ENCODE results near the gene PTPRM. TPM values are rescaled to one million over a fixed set of nuclear protein-coding genes. Genes with fewer than 3 reads are reported as not detected.

The PTPRM gene
- total RNA-seq, 1 donor from 2014 or later: 13.9 TPM

DNA sequence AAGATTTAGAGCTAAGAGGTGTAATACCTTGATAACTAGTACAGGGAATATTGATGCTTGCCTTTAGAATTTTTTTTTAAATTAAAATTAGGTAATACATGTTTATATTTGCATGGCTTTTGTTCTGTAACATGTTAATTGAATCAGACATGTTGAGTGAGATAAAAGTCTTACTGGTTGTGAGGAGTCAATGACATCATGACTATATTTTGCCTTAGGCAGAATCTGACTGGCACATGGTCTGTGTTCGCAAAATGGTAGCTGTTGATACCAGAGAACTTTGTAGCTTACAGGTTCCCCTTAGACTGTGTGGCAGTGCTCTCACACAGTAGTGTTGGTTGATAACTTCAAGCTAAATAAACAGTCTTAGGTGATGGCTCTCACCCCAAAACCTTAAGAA, 199.7 kb downstream of the PTPRM start:
- H3K27ac Mint-ChIP-seq: no peak overlapping the region
- no peak for DNase-seq (ENCODE audit: low spot score)
- H3K36me3 Mint-ChIP-seq: peaks cover 2% of the 10 kb centered on the region
- peaks cover 11% of the 10 kb centered on the region for H3K4me1 ChIP-seq
- peaks cover 4% of the 10 kb centered on the region for H3F3A ChIP-seq (ENCODE audit: low read depth)
- H3K4me3 Mint-ChIP-seq: no peak overlapping the region
- no peaks in the 10 kb centered on the region for H3K27me3 ChIP-seq
- no peak for TF ChIP-seq EZH2 (IDR thresholded peaks at IDR 0.05)
- TF ChIP-seq, protein P1, sequence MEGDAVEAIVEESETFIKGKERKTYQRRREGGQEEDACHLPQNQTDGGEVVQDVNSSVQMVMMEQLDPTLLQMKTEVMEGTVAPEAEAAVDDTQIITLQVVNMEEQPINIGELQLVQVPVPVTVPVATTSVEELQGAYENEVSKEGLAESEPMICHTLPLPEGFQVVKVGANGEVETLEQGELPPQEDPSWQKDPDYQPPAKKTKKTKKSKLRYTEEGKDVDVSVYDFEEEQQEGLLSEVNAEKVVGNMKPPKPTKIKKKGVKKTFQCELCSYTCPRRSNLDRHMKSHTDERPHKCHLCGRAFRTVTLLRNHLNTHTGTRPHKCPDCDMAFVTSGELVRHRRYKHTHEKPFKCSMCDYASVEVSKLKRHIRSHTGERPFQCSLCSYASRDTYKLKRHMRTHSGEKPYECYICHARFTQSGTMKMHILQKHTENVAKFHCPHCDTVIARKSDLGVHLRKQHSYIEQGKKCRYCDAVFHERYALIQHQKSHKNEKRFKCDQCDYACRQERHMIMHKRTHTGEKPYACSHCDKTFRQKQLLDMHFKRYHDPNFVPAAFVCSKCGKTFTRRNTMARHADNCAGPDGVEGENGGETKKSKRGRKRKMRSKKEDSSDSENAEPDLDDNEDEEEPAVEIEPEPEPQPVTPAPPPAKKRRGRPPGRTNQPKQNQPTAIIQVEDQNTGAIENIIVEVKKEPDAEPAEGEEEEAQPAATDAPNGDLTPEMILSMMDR (IDR thresholded peaks at IDR 0.05): no peak
- no peak for TF ChIP-seq EZH2phosphoT487 (IDR thresholded peaks at IDR 0.05)
- H3K9me3 ChIP-seq (ENCODE audit: low read depth): no peaks in the 10 kb centered on the region
- H3K9me3 Mint-ChIP-seq: no peaks in the 10 kb centered on the region
- H4K20me1 ChIP-seq (ENCODE audit: low read depth): no peaks in the 10 kb centered on the region
- no peaks in the 10 kb centered on the region for H3K36me3 ChIP-seq
- no peak overlapping the region for H3K9ac ChIP-seq
- peaks cover 13% of the 10 kb centered on the region for H3K4me1 Mint-ChIP-seq
- H3K4me3 ChIP-seq: no peak overlapping the region
- H3K27ac ChIP-seq: no peak overlapping the region
- no peaks in the 10 kb centered on the region for H3K79me2 ChIP-seq (ENCODE audit: low read depth)
- no peak overlapping the region for H2AFZ ChIP-seq (replicated peaks)
- no peak overlapping the region for H3K4me2 ChIP-seq
- no peaks in the 10 kb centered on the region for H3K27me3 Mint-ChIP-seq (ENCODE audit: insufficient read depth, low read depth)

DNA sequence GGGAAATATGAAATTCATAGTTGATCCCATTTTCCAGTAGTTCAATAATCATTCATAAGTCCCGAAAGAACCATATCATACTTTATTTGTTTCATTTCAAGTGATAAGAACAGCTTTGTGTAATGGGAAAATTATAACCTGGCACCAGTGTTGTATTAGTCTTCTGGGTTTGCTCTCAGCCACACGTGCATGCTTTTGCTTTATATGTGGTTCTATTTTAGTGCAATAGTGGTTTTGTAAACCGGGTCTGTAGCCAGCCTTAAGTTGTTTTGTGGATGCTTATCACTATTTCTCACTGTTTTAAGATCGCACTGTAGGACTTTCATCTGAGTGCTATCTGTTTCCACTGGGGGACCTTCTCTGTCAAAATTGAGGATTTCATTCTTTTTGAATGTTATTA, 203.8 kb downstream of the PTPRM start:
- no peak for DNase-seq (ENCODE audit: low spot score)
- H3K27me3 Mint-ChIP-seq (ENCODE audit: insufficient read depth, low read depth): no peaks in the 10 kb centered on the region
- Histone ChIP-seq H3K9ac (no peak overlapping the region), H3K9me3 (ENCODE audit: low read depth) (no peaks in the 10 kb centered on the region), H3K36me3 (no peaks in the 10 kb centered on the region), H3F3A (ENCODE audit: low read depth) (peaks cover 6% of the 10 kb centered on the region), H3K27me3 (no peaks in the 10 kb centered on the region), H4K20me1 (ENCODE audit: low read depth) (no peaks in the 10 kb centered on the region), H3K4me1 (peaks cover 24% of the 10 kb centered on the region), H3K4me3 (no peak overlapping the region), H3K27ac (no peak overlapping the region), H2AFZ (replicated peaks) (no peak overlapping the region), H3K4me2 (no peak overlapping the region), H3K79me2 (ENCODE audit: low read depth) (no peaks in the 10 kb centered on the region)
- peaks cover 17% of the 10 kb centered on the region for H3K4me1 Mint-ChIP-seq
- no peaks in the 10 kb centered on the region for H3K9me3 Mint-ChIP-seq
- no peak overlapping the region for H3K27ac Mint-ChIP-seq
- H3K36me3 Mint-ChIP-seq: no peaks in the 10 kb centered on the region
- TF ChIP-seq EZH2 (IDR thresholded peaks at IDR 0.05) (no peak), EZH2phosphoT487 (IDR thresholded peaks at IDR 0.05) (no peak)
- TF ChIP-seq, protein P1 (IDR thresholded peaks at IDR 0.05): no peak
- no peak overlapping the region for H3K4me3 Mint-ChIP-seq

DNA sequence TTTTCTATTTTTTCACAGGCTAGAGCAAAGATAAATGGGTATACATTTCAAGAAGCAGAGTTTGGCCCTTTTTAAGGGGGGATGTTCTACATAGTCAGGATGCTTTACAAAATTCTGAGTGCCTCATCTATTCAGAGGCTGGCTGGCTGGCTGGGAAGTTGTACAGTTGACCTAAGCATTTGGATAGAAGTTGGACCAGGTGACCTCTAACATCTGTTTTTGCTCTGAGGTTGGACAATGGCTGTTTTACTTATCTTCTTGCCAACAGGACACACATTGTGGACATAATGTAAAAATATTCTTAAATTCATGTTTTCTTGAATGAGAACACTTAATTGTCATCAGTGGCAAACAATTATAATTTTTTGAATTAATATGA, 205.4 kb downstream of the PTPRM start:
- Histone ChIP-seq H4K20me1 (ENCODE audit: low read depth) (no peaks in the 10 kb centered on the region), H3K9ac (no peak overlapping the region), H3K4me1 (peaks cover 17% of the 10 kb centered on the region), H2AFZ (replicated peaks) (no peak overlapping the region), H3K4me3 (no peak overlapping the region), H3K79me2 (ENCODE audit: low read depth) (no peaks in the 10 kb centered on the region), H3K9me3 (ENCODE audit: low read depth) (no peaks in the 10 kb centered on the region), H3K27ac (no peak overlapping the region), H3K4me2 (no peak overlapping the region), H3K36me3 (no peaks in the 10 kb centered on the region), H3F3A (ENCODE audit: low read depth) (peaks cover 6% of the 10 kb centered on the region), H3K27me3 (no peaks in the 10 kb centered on the region)
- Mint-ChIP-seq H3K36me3 (no peaks in the 10 kb centered on the region), H3K27me3 (ENCODE audit: insufficient read depth, low read depth) (no peaks in the 10 kb centered on the region), H3K4me1 (peaks cover 13% of the 10 kb centered on the region), H3K4me3 (no peak overlapping the region), H3K27ac (peak overlapping the region; percentile 79), H3K9me3 (no peaks in the 10 kb centered on the region)
- TF ChIP-seq EZH2 (IDR thresholded peaks at IDR 0.05) (no peak), EZH2phosphoT487 (IDR thresholded peaks at IDR 0.05) (no peak)
- TF ChIP-seq, protein P1 (IDR thresholded peaks at IDR 0.05): no peak
- no peak for DNase-seq (ENCODE audit: low spot score)

Measured in neural progenitor cell (in vitro differentiated cells).